GM12873 (cell line): ENCODE data around the gene SIRT5.

Experiments
- TF ChIP-seq, protein P1 (sequence below): IDR thresholded peaks from 2 replicates; pipeline ENCODE4 v1.5.1; 2012; ENCODE audit warnings: low read depth, mild to moderate bottlenecking, moderate library complexity, low read length, control low read depth; ENCODE audit not compliant: insufficient read depth; ENCODE audit errors: missing control alignments

SIRT5 gene

GRCh38 chr6:13604135-13604534 lies 29.7 kb downstream of the SIRT5 start:
- TF ChIP-seq, protein P1, sequence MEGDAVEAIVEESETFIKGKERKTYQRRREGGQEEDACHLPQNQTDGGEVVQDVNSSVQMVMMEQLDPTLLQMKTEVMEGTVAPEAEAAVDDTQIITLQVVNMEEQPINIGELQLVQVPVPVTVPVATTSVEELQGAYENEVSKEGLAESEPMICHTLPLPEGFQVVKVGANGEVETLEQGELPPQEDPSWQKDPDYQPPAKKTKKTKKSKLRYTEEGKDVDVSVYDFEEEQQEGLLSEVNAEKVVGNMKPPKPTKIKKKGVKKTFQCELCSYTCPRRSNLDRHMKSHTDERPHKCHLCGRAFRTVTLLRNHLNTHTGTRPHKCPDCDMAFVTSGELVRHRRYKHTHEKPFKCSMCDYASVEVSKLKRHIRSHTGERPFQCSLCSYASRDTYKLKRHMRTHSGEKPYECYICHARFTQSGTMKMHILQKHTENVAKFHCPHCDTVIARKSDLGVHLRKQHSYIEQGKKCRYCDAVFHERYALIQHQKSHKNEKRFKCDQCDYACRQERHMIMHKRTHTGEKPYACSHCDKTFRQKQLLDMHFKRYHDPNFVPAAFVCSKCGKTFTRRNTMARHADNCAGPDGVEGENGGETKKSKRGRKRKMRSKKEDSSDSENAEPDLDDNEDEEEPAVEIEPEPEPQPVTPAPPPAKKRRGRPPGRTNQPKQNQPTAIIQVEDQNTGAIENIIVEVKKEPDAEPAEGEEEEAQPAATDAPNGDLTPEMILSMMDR = no peak

DNA sequence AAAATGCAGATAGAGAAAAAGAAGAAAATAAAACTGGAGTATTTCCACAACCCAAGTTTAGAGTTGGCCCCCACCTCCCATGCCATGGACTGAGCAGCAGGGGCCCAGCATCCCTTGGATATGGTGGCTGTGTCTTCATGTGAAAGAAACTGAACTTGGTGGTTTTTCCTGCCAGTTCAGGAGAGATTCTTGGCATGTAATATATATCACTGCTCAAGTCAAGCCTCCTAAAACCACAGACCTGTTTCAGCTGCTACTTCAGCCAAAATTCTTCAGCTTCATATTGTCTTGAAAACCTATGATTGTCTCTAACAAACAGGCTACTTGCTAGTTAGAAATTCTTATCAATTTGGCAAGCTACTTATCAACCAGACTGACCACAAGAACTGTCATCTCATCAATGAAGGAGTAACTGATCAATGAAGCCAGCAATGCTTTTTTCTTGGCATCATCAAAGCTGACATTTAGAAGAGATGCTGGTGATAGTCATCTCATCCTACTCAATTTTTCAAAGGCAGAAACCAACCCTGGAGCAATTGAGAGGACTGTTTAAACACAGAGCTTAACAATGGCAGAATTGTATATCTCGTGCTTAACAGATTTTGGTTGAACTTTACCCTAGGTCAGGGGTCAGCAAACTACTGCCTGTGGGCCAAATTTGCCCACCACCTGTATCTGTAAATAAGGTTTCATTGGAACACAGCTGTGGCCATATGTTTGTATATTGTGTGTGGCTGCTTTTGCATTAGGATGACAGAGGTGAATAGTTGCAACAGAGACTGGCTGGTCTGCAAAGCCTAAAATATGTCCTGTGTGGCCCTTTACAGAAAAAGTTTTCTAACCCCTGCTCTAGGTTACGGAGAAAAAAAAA lies 30.4 kb downstream of the SIRT5 start:
- TF ChIP-seq, protein P1 = no peak

DNA sequence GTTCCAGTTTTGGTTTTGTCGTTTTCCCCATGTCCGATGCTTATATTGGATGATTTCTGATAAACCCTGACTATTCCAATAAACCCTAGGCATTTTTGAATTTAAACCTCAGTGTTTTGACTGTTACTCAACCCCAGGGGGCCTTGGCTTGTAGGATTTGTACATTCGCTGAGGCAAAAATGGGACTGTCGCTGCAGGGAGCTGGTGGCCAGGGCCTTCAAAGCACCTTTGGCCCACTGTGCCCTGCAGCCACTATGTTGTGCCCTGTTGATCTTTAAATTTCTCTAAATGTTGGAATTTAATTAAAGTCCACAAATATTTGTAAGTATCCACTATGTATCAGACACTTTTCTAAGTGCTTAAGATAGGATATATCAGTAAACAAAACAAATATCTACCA lies 31.2 kb downstream of the SIRT5 start:
- TF ChIP-seq, protein P1 = no peak

GRCh38 chr6:13611715-13612114 lies 37.3 kb downstream of the SIRT5 start:
- TF ChIP-seq, protein P1 = no peak

- TF ChIP-seq, protein P1 = no peak
Measured at GRCh38 chr6:13613029-13613594, 38.7 kb downstream of the SIRT5 start.

DNA sequence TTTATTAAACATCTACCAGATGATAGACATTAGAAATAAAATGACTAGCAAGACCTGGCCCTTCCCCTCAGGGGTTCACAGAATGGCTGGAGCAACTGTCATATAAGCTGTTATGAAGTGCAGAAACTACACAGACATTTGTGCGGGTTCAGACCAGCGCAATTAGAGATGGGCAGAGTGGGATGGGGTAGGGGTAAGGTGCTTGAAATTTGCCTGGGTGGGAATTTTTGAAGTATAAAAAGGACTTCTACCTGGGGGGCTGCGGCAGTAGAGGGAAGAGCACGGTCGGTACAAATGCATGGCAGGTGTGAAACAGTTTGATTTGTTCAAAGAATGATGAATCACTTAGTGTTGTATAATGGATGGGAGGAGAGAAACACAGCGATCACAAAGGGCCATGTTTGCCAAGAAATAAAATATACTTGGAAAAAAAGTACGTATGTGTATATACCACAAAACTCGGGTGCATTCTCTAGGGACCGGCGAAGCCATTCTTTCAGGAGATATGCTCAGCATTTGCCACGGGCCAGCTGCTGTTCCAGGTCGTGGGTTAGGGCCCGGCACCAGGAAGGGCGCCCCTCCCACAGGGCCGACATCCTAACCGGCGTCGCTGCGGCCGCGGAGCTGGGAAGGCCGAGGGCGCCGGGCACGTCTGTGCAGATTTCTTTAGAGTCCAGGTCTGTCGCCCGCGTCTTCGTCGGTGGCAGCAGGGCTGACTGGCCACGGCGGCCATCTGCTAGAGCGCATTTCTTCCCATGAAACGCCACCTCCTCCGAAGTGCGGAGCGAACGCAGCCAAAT lies 39.9 kb downstream of the SIRT5 start:
- TF ChIP-seq, protein P1 = no peak
